SK-N-MC (cell line): ENCODE data around the gene MMP17.

Source experiments
- DNase-seq: peaks from one replicate; pipeline ENCODE4 v3.0.0-alpha.2; 2011; ENCODE audit warnings: low read depth, low spot score
- H3K27ac ChIP-seq: fragments of 200-600 bp; sonication (generic); 2 replicates; pipeline ENCODE4 v1.5.1; 2016; ENCODE audit warnings: mixed run types
- H3K36me3 ChIP-seq: fragments of 200-600 bp; sonication (generic); 2 replicates; pipeline ENCODE4 v1.6.1; 2017; ENCODE audit warnings: antibody characterized with exemption, low read length, mixed read lengths; ENCODE audit not compliant: insufficient read depth
- H3K4me3 ChIP-seq: fragments of 200-600 bp; sonication (generic); 2 replicates; pipeline ENCODE4 v1.5.1; 2016
- H3K9ac ChIP-seq: fragments of 200-600 bp; sonication (generic); 2 replicates; pipeline ENCODE4 v1.8.0; 2017; ENCODE audit warnings: mixed run types, mixed read lengths; ENCODE audit not compliant: insufficient read length
- H3K9me3 ChIP-seq: fragments of 200-600 bp; sonication (generic); 2 replicates; pipeline ENCODE4 v1.6.1; 2017; ENCODE audit warnings: low read depth, mild to moderate bottlenecking, antibody characterized with exemption, low read length, moderate library complexity, mixed read lengths
- EZH2 ChIP-seq: fragments of 200-600 bp; sonication (generic); IDR thresholded peaks from one replicate; pipeline ENCODE4 v1.6.1; 2017; ENCODE audit warnings: antibody characterized with exemption
- FOXP2 ChIP-seq: optimal IDR thresholded peaks from 2 replicates; pipeline ENCODE3; 2011; ENCODE audit warnings: mild to moderate bottlenecking, moderate library complexity; ENCODE audit not compliant: insufficient read depth; ENCODE audit errors: extremely low read length, control extremely low read depth
- POLR2AphosphoS5 ChIP-seq: IDR thresholded peaks from 2 replicates; pipeline ENCODE4 v1.6.1; 2012; ENCODE audit warnings: mild to moderate bottlenecking, low read depth, low read length, borderline replicate concordance

MMP17 gene

DNA sequence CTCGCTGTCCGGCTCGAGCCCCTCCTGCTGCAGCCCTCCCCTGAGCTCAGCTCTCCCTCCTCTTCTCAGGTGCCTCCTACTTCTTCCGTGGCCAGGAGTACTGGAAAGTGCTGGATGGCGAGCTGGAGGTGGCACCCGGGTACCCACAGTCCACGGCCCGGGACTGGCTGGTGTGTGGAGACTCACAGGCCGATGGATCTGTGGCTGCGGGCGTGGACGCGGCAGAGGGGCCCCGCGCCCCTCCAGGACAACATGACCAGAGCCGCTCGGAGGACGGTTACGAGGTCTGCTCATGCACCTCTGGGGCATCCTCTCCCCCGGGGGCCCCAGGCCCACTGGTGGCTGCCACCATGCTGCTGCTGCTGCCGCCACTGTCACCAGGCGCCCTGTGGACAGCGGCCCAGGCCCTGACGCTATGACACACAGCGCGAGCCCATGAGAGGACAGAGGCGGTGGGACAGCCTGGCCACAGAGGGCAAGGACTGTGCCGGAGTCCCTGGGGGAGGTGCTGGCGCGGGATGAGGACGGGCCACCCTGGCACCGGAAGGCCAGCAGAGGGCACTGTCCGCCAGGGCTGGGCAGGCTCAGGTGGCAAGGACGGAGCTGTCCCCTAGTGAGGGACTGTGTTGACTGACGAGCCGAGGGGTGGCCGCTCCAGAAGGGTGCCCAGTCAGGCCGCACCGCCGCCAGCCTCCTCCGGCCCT lies 22.8 kb downstream of the MMP17 start:
- no peaks in the 10 kb centered on the region for H3K36me3 ChIP-seq
- H3K9ac ChIP-seq: no peak overlapping the region
- H3K9me3 ChIP-seq: no peaks in the 10 kb centered on the region
- H3K27ac ChIP-seq: no peak overlapping the region
- H3K4me3 ChIP-seq: no peak overlapping the region
- TF ChIP-seq FOXP2 (no peak), POLR2AphosphoS5 (no peak), EZH2 (no peak)
- no peak for DNase-seq

DNA sequence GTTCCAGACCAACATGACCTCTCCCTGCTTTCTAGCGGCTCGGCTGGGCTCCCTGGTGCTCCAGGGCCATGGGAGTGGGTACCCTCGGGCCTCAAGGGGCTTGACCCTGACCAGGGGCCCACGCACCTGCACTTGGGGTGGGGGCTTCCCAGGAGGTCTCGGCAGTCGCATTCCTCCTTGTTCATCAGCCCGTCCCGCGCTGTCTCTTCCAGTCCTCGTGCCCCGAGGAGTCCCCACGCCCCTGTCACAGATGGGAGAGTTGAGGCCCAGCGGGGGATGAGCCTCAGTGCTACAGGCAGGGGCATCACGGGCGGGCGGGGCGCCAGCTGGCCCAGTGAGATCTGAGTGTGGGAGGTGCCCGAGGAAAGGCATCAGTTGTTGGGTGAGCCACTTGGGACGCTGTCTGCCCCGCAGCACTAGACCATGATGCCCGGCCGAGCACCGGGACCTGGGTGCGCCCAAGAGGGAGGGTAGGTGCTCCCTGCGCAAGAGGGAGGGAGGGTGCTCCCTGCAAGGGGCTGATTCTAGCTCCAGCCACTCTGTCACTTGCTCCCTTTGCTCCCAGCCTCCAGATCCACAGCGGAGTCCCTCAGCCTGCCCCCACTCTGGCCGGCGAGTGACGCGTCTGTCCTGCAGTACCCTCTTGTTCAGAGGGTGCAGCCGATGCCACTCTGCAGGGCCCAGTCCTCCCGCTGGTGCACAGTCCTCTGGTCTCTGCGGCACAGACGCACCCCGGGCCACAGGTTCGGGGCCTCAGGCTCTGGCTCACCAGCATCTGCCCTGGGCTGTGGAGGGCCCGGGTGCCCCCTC lies 23.8 kb downstream of the MMP17 start:
- no peaks in the 10 kb centered on the region for H3K36me3 ChIP-seq
- no peak overlapping the region for H3K4me3 ChIP-seq
- H3K9me3 ChIP-seq: no peaks in the 10 kb centered on the region
- TF ChIP-seq EZH2 (no peak), FOXP2 (no peak), POLR2AphosphoS5 (no peak)
- DNase-seq: no peak
- H3K27ac ChIP-seq: no peak overlapping the region
- no peak overlapping the region for H3K9ac ChIP-seq

DNA sequence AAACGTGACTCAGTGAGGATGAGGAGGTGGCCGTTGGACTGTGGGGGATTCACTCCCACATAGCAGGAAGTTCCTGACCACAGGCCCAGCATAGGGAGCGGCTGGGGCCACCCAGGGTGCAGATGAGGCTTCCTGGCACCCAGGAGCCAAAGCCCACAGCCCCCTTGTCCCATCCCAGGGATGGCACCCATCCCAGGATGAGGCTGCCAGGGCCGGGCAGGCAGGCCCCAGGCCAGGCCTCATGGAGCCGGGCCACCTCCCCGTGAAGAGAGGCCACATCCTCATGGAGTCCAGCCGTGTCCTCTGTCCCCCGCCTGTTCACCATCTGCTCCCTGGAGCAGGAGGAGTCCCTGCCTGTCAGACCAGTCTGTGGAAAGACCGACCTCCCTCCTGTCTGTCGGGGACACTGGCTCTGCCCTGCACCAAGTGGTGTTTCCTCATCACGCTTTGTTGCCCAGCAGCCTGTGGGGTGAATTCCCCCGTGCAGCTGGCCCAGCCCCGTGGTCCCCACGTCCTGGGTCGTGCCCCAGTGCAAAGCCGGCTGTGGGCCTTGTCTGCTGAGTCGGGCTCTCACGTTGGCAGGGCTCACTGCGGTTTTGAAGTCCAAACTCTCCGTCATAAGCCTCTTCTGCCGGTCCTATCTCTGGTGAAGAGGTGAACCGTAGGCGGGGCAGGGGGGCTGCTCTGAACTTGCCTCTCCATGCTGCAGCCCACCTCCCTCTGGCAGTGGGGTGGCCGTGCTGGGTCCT lies 24.5 kb downstream of the MMP17 start:
- Histone ChIP-seq H3K9me3 (no peaks in the 10 kb centered on the region), H3K27ac (no peak overlapping the region), H3K4me3 (no peak overlapping the region), H3K9ac (no peak overlapping the region), H3K36me3 (no peaks in the 10 kb centered on the region)
- TF ChIP-seq EZH2: no peak
- TF ChIP-seq POLR2AphosphoS5: no peak
- TF ChIP-seq FOXP2: no peak
- no peak for DNase-seq

DNA sequence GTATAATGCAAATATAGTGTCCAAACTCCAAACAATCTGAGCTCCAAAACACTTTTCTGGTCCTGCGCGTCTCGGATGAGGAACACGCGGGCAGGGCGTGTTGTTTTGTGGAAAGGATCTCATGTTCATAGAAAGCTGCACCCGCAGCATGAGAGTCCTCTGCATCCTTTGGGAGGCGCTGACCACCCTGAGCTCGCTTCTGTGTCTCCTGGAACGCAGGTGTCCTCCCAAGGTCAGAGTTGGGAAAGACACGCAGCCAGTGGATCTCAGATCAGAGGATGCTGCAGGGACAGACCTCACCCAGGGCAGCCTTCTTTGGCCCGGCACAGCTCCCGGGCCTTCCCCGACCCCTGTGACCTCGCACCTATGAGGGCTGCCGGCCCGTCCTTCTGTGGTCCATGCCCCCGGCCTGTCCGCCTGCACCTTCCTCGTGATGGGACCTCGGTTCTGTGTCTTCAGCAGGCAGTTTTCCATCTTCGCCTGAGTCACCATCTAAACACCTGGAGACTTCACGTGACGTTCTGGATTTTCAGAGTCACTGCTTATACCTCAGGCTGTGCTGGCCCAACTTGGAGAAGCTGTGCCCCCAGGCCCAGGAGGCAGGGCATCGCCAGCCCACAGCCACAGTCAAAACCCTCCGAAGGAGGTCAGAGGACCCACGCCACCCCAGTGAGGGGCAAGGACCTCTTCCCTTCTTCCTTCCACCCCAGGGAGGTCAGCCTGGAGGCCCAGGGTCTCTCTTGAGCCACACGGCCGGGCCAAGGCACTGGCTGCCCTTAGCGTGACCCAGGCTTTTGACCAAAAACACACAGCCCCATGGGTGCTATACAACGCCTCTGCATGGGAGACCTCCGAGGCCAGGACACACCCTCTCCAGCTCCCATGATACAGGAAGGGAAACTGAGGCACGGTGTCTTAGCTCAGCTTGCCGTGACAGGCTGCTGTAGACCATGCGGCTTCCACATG lies 25.9 kb downstream of the MMP17 start:
- H3K9me3 ChIP-seq: no peaks in the 10 kb centered on the region
- no peak for TF ChIP-seq POLR2AphosphoS5
- TF ChIP-seq EZH2: no peak
- no peak for TF ChIP-seq FOXP2
- no peak overlapping the region for H3K27ac ChIP-seq

DNA sequence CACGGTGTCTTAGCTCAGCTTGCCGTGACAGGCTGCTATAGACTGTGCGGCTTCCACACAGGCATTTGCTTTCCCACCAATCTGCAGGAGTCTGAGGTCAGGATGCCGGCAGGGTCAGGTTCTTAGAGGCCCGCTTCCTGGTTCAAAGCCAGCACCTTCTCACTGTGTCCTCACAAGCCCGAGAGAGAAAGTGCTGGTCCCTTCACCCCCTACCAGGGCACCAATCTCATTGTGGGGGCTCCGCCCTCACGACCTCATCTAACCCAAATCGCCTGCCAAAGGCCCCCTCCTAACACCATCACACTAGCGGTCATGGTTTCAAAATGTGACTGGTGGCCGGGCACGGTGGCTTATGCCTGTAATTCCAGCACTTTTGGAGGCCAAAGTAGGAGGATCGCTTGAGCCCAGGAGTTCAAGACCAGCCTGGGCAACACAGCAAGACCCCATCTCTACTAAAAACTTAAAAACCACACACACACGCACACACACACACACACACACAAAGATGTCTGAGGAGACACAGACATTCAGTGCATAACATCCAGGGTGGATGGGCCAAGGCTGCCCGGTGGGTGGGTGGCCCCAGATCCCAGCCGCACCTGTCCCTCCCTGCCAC lies 26.8 kb downstream of the MMP17 start:
- Histone ChIP-seq H3K36me3 (no peaks in the 10 kb centered on the region), H3K27ac (no peak overlapping the region), H3K9me3 (no peaks in the 10 kb centered on the region), H3K9ac (no peak overlapping the region), H3K4me3 (no peak overlapping the region)
- DNase-seq: no peak
- TF ChIP-seq EZH2 (no peak), FOXP2 (no peak), POLR2AphosphoS5 (no peak)

More for the DNA sequence above, 25.9 kb downstream of the MMP17 start:
- no peak for DNase-seq
- H3K4me3 ChIP-seq: no peak overlapping the region
- H3K36me3 ChIP-seq: no peaks in the 10 kb centered on the region
- H3K9ac ChIP-seq: no peak overlapping the region

DNA sequence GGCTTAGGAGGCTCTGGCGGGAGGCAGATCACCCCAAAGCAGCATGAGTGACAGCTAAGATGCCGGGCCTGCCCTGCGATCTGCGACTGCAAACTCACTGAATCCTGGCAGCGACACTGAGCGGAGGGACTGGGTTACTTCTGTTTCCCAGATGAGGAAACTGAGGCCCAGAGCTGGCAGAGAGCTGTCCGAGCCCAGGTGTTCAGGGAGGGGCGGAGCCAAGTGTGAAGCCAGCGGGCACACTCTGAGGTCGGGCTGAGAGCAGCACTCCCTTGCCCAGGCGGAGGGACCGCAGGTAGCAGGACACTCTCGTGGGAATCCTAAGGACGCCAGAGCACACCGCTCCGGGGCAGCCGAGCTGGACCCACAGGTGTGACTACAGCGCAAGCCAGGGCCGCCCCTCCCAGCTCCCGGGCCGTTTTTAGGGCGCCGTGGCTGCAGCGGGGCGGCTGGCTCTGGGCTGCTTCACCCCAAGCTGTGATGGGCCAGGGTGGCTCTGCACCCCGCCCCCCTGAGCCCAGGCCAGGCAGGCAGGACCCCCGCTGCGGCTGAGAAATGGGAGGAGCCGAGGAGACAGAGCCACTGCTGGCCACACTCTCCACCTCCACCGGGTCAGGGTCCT lies 27.4 kb downstream of the MMP17 start:
- H3K27ac ChIP-seq: no peak overlapping the region
- H3K4me3 ChIP-seq: no peak overlapping the region
- no peaks in the 10 kb centered on the region for H3K9me3 ChIP-seq
- no peak for TF ChIP-seq POLR2AphosphoS5
- TF ChIP-seq EZH2: no peak
- TF ChIP-seq FOXP2: no peak
- no peaks in the 10 kb centered on the region for H3K36me3 ChIP-seq
- DNase-seq: no peak
- H3K9ac ChIP-seq: no peak overlapping the region
